ENCODE data around the gene SYT5. TPM values are rescaled to one million over a fixed set of nuclear protein-coding genes. Genes with fewer than 3 reads are reported as not detected.

SYT5 gene
- under 1 TPM in 2 of 4 donors, not detected in 2; 0.70 to 0.94 TPM for total RNA-seq

DNA sequence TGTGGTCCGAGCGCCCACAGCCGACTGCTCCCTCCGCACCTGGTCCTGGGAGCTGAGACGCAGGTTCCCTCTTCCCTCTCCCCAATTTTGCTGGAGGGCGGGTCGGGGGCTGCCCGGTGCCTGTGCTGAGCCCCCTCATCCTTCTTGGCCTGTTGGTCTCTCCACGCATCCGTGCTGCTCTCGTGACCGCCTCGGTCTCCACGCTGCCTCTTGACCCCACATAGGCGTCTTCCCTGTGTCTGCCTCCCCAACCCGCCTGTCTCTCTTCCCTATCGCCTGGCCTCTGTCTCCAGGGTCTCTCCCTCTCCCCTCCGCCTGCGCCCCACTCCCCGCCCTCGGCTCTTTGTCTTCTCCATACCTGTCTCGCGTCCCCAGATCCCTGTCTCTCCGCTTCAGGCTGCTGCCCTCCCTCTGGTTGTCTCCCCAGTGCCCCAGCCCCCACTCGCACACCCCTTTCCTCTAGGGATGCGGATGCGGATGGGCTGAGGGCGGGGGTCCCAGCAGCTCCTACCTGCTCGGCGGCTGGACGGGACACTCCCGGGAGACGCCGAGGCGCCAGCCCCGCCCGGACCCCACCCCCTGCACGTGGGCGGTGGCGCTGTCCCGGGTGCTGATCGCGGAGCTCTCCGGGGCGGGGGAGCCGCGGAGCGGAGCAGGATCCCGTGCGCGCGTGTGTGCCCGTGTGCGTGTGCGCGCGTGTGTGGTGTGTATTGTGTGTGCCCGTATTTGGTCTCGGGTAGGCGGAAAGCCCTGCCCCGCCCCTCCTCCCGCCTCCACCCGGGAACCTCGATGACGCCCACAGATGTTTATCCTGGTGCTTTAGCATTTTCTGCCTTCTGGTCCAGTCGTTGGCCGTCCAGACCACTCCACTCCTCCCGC lies at the start of gene SYT5:
Gene SYT5 (minus strand): TSS at position 684 of the 879 bp plus-strand sequence. CDS start 1,248 bp downstream, outside the sequence.
- no peak for TF ChIP-seq POLR2A (IDR thresholded peaks at IDR 0.05)
- TF ChIP-seq, protein P1, sequence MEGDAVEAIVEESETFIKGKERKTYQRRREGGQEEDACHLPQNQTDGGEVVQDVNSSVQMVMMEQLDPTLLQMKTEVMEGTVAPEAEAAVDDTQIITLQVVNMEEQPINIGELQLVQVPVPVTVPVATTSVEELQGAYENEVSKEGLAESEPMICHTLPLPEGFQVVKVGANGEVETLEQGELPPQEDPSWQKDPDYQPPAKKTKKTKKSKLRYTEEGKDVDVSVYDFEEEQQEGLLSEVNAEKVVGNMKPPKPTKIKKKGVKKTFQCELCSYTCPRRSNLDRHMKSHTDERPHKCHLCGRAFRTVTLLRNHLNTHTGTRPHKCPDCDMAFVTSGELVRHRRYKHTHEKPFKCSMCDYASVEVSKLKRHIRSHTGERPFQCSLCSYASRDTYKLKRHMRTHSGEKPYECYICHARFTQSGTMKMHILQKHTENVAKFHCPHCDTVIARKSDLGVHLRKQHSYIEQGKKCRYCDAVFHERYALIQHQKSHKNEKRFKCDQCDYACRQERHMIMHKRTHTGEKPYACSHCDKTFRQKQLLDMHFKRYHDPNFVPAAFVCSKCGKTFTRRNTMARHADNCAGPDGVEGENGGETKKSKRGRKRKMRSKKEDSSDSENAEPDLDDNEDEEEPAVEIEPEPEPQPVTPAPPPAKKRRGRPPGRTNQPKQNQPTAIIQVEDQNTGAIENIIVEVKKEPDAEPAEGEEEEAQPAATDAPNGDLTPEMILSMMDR (IDR thresholded peaks at IDR 0.05) = no peak
- H3K4me3 ChIP-seq = peak within 1 kb of the TSS; percentile 1 to 41 (median 24)
- H3K27me3 ChIP-seq = peaks cover 0 to 11% of the 10 kb centered on the region in 2 donors

DNA sequence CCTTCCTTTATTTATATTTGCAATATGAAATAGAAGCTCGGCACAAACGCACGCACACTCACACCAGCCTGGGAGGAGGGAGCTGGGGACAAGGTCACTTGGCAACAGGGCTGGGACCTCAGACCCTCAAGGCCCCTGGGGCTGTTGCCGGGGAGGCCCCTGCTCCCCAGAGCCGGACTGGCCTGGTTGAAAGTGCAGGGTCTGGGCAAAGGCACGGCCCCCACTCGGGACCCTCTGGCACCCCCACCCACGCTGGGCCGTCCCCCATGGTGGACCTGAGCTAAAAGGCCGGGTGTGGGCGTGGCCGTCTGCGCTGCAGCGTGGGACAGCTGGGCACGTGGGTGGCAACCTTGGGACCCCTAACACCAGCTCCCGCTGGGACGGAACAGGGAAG lies 49.7 kb upstream of the SYT5 start:
- Histone ChIP-seq H3K9me3 (no peaks in the 10 kb centered on the region), H3K27ac (peak overlapping the region in 1 of 4 donors; percentile 74), H3K27me3 (no peaks in the 10 kb centered on the region), H3K4me1 (peaks cover 0 to 22% (median 1%) of the 10 kb centered on the region in 4 donors), H3K36me3 (peaks cover 0 to 82% (median 0%) of the 10 kb centered on the region in 3 donors), H3K4me3 (no peak overlapping the region)
- no peak for DNase-seq
- TF ChIP-seq POLR2A (IDR thresholded peaks at IDR 0.05) = no peak
- TF ChIP-seq, protein P1 (IDR thresholded peaks at IDR 0.05) = no peak

More for the DNA sequence above, at the start of gene SYT5:
- H3K9me3 ChIP-seq = peaks cover 0 to 4% (median 0%) of the 10 kb centered on the region in 4 donors
- no peak within 1 kb of the TSS for H3K27ac ChIP-seq
- H3K4me1 ChIP-seq = peaks cover 0 to 19% (median 10%) of the 10 kb centered on the region in 4 donors
- DNase-seq = peak in 2 of 3 donors; percentile 58 to 80
- peaks cover 0 to 11% (median 0%) of the 10 kb centered on the region in 3 donors for H3K36me3 ChIP-seq

DNA sequence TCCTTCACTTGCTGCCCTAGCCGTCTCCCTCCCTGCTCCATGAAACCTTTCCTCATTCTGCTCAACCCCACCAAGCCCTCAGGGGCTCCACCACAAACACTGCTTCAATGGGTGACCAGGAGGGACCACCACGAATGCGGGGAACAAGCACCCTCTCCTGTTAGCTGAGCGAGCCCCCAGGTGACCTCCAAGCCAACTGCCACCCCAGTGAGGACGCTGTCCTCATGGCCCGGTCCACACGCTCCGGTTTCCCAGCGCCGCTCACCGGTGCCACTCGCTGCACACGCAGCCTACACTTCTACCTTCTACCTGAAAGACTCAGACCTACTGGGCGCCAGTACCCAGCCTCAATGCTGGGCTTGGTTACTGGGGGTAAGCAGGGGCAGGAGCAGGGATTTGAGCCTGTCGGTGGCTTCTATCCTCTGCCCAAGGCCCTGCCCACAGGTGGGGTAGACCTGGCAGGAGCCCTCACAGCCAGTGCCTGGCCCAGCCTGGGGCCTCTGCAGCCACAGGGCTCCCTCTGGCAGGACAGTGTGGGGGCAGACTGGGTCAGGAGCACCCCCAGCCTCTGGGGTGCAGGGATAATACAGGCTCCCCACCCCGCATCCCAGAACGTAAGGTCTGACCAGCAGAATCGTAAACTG lies 49.2 kb upstream of the SYT5 start:
- peaks cover 0 to 76% (median 0%) of the 10 kb centered on the region in 3 donors for H3K36me3 ChIP-seq
- DNase-seq = peak in 1 of 3 donors; percentile 43

DNA sequence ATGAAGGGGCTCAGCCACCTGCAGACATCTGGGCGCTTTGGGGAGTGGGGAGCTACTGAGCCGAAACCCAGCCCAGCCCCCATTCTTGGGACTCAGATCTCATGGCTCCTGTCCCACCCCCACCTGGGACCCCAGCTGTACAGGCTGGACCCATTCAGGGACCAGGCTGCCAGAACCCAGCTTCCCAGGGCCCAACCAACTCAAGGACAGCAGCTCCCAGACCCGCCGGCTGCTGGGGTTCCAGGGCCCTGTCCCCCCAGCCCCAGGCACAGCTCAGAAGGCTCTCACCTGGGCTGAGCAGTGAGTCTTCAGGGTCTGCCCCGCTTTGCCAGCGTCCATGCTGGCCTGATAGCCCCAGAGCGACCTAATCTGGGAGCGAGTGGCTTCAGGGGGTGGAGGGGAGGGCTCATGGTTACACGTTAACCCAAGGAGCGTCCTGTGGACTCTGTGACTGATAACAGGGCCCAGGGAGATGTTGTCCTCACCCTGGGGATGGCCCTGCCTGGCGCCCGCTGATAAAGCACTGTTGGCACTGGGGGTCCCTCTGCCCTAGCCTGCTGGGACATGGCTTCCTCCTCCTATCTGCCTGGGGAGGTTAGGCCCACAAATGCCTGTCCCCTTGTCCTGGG lies 48.4 kb upstream of the SYT5 start, which contains the start of gene TMEM86B:
Gene TMEM86B (minus strand): TSS at position 361 of the 629 bp plus-strand sequence. CDS start 22 bp downstream, at position 339.
- peak in 2 of 3 donors; percentile 77 to 79 for DNase-seq
- peaks cover 0 to 22% (median 1%) of the 10 kb centered on the region in 4 donors for H3K4me1 ChIP-seq
- TF ChIP-seq, protein P1 (IDR thresholded peaks at IDR 0.05) = no peak
- TF ChIP-seq POLR2A (IDR thresholded peaks at IDR 0.05) = no peak
- H3K36me3 ChIP-seq = peaks cover 0 to 70% (median 0%) of the 10 kb centered on the region in 3 donors
- H3K27me3 ChIP-seq = no peaks in the 10 kb centered on the region
- peak within 1 kb of the TSS in 2 of 4 donors; percentile 24 to 42 for H3K4me3 ChIP-seq
- peak within 1 kb of the TSS in 3 of 4 donors; percentile 32 to 74 (median 65) for H3K27ac ChIP-seq
- no peaks in the 10 kb centered on the region for H3K9me3 ChIP-seq

More for the DNA sequence above, 49.2 kb upstream of the SYT5 start:
- no peak for TF ChIP-seq POLR2A (IDR thresholded peaks at IDR 0.05)
- TF ChIP-seq, protein P1 (IDR thresholded peaks at IDR 0.05) = no peak
- Histone ChIP-seq H3K27me3 (no peaks in the 10 kb centered on the region), H3K9me3 (no peaks in the 10 kb centered on the region), H3K4me1 (peaks cover 0 to 22% (median 1%) of the 10 kb centered on the region in 4 donors), H3K27ac (peak overlapping the region in 3 of 4 donors; percentile 32 to 74 (median 65)), H3K4me3 (no peak overlapping the region)

DNA sequence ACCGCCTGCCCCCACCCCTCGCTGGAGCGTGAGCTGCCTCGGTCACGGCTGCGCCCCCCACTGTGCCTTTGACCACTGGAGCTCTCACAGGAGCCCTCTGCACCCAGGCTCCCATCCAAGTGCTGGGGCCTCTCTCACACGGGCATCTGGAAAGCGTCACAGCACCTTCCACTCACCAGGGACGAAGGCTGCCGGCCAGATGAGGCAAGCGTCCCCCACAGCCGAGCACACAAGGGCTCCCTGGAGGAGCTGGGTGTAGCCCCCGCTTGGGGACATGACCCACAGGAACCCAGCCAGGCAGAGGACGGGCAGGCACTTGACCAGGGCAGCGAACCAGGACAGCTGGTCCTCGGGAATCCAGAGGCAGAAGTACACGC lies 47.9 kb upstream of the SYT5 start:
- TF ChIP-seq, protein P1 (IDR thresholded peaks at IDR 0.05) = no peak
- TF ChIP-seq POLR2A (IDR thresholded peaks at IDR 0.05) = no peak
- Histone ChIP-seq H3K27ac (peak overlapping the region in 1 of 4 donors; percentile 74), H3K4me3 (peak overlapping the region in 1 of 4 donors; percentile 42), H3K27me3 (no peaks in the 10 kb centered on the region), H3K36me3 (peaks cover 0 to 69% (median 0%) of the 10 kb centered on the region in 3 donors), H3K9me3 (no peaks in the 10 kb centered on the region), H3K4me1 (peaks cover 0 to 22% (median 1%) of the 10 kb centered on the region in 4 donors)
- DNase-seq = peak in 1 of 3 donors; percentile 43
